DMS153 (cell line): ENCODE measurements around the gene ATP5ME.
"Not testable (repeated sequence)": the region's sequence is repeated elsewhere in the genome, so short reads cannot be mapped to it uniquely, and the experiment has no call there.

Experiments
- DNase-seq: peaks from one replicate; lab custom pipeline; 2025; lab: John Stamatoyannopoulos, UW

The ATP5ME gene

DNA sequence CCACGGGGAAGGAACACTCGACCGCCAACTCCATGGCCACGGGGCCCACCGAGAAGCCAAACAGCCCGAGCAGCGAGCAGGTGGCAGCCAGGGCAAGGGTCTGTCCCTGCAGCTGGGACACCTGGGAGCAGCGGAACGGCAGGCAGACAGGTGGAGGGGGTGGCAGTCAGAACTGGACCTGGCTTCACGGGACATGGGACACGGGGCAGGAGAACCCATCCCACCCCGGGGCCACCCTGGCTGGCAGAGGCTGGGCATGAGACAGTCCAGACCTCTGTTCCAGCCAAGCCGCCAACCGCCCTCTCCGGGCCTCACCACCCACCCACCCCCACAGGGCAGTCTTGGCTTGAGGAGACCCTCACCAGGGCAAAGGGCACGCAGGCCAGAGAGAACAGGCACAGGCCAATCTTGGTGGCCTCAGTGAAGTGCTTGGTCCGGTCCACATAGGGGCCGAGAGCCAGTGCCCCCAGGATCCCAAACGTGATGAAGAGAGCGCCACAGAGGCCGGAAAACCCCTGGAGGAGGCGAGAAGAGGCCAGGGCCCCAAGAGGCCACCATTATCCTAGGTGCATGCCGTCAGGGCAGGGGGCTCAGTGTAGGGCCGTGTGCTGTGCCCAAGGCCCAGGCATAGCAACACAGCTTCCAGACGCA is 9.3 kb upstream of the ATP5ME start:
- DNase-seq: no peak

DNA sequence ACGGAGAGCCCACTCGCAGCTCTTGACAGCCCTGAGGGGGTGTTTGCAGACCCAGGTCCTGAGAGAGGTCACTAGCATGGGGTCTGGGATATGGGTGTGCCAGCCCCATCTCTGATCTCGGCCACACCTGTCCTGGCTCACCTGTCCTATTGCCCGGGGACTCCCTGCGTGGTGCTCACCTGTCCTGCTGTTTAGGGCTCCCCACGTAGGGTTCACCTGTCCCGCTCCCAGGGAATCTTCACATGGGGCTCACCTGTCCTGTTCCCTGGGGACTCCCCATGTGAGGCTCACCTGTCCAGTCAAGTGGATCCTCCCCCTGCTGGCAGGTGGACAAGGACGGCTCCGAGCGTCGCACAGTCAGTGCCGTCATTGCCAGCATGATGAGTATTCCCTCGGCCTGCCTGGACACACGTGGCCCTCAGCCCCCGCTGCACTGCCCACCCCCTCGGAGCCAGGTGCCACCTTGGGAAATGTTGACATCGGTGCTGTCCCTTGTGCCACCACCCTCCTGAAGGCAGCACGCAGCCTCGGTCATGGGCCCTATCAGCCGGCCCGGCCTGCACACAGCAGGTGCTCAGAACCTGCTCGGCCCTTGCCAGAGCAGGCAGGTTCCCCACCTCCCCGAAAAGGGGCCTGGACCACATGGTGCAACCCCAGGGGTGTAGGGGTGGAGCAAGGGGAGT is 8.6 kb upstream of the ATP5ME start:
- DNase-seq: peak; percentile 45

DNA sequence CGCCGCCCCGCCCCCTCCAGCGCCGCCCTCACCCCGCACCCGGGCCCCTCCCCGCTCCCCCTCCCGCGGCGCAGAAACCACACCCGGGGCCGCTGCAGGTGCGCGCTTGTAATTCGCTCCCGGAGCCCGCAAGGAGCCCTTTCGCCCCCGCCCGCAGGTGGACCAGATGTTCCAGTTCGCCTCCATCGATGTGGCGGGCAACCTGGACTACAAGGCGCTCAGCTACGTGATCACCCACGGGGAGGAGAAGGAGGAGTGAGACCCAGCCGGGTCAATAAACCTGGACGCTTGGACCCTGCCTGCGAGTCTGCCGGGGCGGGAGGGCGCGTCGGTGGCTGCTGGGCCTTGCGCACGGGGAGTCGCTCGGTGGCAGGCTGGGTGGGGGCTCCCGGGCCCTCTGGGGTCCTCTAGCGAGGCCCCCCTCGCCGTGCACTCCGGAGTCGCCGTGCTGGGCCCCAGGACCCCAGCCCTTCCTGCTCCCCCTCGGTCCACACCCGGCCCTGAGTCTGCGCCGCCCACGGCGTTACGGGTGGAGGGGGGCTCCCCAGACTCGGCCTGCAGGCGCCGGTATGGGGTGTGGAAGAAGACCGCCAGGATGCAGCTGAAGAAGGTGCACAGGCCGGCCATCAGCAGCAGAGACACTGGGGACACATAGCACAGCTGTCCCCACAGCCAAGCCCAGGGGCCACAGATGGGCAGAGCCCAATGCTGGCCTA is 7.8 kb upstream of the ATP5ME start:
- no peak for DNase-seq

DNA sequence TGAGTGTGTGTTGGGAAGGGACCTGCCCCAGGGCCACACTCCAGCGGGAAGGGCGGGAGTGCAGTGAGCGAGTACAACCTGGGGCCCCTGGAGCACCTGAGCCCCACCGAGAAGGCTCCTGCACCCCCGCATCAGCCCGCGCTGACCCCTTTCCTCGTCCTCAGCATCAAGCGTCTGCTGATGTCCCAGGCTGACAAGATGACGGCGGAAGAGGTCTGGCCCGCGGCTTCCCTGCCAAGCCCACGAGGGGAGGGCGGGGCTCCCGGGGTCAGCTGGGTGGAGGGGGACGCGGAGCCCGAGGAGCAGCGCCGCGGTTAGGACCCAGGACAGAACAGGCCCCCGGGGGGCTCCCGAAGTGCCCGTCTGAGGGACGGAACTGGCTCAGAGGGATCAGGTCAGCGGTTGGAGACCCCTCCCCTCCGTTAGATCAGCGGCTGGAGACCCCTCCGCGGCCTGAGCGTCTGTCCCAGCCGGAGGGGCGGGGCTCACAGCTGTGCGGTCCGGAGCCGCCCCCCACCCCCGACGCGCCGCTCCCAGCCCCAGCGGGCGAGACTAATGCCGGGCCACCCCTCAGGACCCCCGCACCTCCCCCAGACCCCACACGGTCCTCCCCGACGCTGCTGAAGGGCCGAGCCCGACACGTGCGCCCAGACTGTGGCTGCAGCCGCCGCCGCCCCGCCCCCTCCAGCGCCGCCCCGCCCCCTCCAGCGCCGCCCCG is 7.0 kb upstream of the ATP5ME start:
- DNase-seq: no peak

DNA sequence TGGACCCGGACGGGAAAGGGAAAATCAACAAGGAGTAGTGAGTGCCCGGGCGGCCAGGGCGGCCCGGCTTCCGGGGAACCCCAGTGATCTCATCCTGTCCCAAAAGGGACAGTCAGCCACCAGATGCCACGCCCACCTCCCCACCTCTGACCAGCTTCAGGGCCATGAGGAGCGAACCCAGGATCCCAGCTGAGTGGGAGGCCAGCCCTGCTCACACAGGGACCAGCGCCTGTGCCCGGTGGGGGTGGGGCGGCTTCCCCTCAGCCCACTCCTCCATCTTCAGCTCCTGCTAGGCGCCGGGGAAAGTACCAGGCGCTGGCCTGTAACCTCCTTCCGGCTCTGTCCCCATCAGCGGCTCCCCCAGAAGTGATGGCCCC is 6.5 kb upstream of the ATP5ME start:
- DNase-seq: no peak

DNA sequence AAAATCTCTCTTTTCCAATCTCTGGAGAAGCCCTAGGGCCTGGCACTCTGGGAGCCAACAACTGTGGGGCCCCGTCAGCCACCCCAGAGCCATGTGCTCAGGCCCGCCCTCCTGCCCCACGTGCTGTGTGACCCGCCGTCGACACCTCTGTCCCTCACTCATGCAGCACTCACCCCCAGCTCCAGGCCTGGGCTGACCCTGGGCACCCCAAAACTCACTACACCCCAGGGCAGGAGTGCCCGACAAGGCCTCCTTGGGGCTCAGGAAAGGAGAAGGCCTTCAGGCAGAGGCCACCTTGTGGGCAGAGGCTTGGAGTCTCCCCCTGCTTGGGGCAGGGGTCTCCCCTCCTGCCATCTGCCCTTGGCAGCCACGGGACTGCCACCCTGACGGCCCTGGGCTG is 6.0 kb upstream of the ATP5ME start:
- DNase-seq: no peak

DNA sequence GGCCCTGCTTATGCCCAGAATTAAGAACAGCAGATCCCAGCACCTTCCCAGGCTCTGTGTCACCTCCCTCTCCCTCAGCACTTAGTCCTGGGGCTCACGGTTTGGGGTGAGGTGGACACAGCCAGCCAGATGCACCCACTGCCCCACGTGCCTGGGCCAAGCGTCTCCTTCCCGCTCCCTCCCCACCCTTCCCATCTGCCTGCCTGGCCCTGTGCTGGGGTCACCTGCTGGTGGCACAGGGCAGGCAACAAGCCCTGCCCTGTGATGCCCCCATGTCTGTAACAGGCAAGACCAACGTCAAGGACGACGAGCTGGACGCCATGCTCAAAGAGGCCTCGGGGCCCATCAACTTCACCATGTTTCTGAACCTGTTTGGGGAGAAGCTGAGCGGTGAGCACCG is 5.6 kb upstream of the ATP5ME start:
- DNase-seq: no peak

DNA sequence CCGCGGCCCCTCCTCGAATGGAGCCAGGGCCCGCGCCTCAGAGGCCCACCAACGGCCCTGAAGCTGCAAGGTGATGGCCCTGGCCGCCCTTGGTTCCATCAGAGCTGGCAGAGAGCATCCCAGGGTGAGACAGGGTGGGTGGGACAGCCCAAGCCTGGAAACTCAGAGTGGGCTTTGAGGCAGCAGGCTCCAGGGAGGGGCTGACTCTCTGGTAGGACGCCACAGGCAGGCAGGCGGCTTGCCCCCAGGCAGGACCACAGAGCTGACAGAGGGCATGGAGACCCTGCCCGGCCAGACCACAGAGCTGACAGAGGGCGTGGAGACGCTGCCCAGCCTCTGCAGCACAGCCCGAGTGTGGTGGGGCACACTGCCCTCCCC is 5.0 kb upstream of the ATP5ME start:
- no peak for DNase-seq

DNA sequence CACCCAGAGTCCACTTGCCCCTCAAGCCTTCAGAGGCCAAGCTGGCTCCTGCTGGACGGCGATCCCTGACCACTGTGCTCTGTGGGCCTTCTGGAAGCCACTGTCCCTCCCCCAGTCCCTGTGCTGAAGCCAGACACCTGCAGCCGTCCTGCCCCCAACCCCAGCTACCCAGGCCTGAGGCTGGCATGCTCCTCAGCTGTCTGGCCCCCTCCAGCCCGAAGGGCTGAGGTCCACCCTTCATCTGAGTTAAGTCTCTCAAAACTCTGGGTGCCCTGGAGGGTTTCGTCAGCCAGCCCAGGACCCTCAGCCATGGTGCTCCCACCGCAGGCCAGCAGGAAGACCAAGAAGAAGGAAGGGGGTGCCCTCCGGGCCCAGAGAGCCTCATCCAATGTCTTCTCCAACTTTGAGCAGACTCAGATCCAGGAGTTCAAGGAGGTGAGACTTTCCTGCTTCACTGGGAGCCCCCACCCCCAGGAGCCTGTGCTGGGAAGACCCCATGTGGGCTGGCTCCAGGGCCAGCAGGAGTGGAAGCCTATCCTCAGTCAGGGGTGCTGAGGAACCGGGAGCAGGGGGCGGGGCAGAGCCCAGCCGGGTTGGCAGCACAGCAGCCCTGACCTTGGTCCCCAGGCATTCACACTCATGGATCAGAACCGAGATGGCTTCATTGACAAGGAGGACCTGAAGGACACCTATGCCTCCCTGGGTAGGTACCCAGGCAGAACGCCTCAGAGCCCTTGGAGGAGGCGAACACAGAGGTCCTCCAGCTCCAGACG is 4.4 kb upstream of the ATP5ME start:
- no peak for DNase-seq

DNA sequence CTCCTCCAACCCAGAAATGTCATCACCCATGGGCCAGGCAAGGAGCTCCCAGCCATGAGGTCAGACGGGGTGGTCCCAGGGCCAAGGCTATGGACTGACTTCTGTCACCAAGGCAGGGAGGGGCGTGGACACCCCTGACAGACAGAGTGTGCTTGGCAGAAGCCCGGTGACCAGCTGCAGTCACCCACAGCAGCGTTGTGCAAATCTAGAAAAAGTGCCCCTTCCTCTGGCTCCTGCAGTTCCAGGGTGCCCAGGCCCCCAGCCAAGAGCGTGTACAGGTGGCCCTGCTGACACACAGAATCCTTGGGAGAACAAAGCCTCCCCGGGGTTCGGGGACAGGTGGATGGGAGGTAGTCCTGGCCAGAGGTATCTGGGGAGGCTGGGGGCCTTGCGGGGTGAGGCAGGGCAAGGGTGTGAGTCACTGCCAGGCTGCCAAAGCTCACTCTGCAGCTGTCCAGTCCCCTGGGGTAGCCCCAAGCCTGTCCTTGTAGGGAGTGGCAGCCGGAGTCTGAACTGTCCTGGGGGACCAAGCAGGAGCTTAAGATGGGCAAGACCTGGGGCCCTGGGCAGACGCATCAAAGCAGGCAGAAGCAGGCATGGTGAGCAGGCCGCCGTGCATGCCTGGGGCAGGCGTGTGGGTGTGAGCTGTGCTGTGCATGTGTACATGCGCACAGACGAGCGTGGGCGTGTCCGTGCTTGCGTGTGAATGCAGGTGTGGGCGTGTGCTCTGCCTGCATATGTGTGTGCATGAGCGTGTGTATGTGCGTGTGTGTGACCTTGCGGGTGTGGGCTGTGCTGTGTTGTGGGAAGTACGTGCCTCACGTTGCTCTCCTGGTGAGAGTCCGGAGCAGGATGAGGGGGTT is 3.6 kb upstream of the ATP5ME start:
- DNase-seq: no peak

DNA sequence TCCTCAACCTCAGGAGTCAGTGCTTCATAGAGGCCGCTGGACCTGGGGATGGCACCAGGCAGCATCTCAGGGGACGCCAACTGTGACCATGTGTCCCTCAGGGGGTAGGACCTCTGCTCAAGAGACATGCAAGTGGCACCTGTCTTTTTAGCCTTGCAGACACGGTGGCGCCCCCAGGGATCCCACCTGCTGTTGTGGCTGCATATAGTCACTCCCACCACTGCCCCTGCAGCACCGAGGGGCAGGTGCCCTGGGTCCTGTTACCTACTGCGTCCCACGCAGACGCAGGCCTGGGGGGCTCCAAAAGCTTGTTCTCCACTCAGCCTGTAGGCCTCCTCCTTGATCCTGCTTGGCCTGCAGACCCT is 2.8 kb upstream of the ATP5ME start:
- no peak for DNase-seq

DNA sequence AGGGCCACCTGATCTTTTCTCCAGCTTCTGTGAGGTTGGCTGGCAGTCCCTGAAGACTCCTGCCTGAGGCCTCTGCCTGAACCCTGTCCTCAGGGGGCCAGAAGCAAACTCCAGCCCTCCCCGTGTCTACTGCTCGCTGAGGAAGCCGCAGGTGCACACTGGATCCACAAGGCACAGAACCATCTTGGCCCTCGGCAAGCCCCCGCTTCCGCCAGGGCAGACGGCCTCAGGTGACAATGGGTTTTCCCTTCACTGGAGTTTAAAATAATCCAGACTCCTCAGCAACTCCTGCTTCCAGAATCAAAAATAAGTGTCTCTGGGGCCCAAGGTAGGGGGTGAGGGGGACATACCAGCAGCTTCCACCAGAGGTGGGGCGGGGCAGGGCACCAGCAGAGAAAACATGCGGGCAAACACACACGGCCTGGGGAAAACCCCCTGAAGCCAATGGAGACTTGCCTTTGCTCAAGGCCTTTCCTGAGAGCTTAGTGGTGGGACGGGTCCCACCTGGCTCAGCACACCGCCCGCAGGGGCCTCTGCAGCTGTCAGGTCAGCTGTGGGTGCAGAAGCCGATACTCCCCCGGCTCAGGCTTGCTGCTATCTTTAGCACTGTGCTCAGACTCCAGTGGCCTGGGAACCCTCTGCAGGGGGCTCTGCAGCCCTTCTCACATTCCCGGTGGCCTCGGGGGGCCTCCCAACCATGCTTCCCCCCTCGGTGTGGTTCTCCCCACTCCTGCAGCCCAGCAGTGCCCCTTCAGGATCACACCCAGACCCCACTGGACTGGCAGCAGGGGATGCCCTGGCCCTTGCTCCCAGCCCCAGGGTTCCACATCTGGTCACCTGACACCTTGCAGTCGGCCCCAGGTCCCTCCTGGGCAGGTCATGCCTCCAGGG is 2.1 kb upstream of the ATP5ME start:
- no peak for DNase-seq

DNA sequence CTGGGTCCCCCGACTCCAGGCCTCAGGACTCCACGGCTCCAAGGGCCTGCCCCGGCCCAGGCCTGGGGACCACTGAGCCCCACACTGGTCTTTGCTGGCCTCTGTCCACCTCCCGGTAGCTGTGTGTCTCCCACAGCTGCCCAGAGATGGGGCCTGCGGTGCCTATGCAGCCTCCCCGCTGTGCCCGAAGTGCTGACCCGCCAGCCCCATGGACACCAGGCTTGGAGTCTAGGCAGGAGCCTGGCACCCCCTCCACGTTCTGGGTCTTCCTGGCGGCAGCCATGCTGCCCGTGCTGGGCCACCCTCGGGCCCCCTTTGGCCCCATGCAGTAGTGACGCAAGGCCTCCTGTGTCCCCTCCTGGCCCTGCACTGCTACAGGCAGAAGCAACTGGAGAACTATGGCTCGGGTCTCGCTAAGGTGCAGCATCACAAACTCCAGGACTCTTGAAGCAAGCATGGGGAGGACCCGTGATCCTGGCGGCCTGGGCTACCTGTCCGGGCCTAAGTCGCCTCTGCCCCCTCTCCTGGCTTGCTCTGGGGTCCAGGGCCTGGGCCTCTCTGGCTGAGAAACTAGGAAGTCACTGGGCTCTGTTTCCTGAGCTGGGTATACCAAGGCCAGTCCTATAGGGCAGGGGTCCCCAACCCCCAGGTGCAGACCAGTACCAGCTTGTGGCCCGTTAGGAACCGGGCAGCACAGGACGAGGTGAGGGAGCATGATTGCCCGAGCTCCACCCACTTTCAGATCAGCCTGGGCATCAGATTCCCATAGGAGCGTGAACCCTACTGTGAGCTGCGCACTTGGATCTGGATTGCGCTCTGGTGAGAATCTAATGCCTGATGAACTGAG is 1.2 kb upstream of the ATP5ME start:
- DNase-seq: no peak

DNA sequence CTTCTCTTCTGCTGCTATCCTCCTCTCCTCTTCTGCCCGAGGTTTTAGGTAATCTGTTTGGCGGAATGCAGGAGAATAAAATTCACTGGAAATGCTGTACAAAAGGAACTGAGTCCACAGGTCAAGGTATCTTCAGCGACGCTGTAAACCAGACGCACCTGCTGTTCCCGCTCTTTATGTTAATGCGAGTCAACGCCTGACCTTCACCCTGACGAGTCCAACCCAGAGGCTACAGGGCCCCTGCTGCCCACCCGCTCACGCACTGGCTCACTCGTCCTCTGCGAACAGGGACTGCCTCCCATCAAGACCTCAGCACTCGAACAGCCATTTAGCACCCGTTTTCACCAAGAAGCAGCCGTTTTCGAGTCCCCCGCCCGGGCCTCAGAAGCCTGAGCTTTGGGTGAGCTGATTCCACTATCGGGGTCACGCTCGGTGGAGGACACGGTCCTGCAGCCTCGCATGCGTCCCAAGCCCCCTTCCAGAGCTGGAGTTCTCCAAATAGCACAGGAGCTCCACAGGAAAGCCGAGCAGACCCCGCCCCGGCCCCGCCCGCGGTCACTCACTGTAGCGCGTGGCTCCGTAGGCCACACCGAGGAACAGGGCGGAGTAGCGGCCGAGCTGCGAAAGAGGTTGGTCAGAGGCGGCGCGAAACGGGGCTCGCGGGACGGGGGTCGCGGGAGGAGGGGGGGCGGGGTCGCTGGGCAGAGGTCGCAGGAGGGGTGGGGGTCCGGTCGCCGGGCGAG is 556 bp downstream of the ATP5ME start:
- no peak for DNase-seq

DNA sequence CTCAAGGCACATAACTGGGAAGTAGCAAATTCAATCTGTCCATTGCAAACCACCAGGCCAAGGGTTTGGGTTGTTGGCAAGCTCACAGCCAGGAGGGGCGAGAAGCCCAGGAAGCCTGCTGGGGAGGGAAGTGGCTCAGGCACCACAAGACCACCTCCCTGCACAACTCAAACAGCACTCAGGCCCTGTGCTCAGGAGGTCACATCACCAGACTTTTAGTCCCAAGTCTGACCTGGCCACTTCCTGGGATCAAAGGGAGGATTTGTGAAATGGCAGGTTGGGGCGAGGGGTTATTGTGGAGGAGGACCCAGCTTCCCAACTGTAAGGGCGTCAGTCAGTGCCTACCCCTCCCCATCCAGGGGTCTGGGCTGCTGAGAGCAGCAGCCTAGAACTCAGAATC is 2.3 kb downstream of the ATP5ME start:
- no peak for DNase-seq

DNA sequence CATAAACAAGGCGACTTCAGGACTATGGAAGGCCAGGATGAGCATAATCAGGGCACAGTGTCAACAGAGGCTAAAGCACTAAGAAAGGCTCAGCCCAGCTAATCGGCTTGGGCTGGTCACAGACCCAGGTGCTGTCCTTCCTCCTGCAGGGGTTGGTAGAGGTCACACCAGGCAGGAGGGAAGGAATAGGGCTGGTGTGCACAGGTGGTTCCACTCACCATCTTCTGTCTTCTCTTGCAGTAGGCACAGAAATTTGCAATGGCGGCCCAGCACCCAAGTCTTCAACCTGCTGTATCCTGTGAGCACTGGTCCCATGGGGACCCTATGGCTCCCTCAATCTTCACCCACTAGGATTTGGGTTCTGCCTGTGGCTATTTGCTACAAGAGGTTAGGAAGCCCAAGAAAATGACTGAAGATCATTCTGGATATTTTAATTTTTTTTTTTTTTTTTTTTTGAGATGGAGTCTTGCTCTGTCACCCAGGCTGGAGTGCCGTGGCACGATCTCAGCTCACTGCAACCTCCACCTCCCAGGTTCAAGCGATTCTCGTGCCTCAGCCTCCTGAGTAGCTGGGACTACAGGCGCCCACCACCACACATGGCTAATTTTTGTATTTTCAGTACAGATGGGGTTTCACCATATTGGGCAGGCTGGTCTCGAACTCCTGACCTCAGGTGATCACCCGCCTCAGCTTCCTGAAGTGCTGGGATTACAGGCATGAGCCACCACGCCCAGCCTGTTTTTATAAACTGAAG is 4.1 kb downstream of the ATP5ME start:
- DNase-seq: not testable (repeated sequence)

DNA sequence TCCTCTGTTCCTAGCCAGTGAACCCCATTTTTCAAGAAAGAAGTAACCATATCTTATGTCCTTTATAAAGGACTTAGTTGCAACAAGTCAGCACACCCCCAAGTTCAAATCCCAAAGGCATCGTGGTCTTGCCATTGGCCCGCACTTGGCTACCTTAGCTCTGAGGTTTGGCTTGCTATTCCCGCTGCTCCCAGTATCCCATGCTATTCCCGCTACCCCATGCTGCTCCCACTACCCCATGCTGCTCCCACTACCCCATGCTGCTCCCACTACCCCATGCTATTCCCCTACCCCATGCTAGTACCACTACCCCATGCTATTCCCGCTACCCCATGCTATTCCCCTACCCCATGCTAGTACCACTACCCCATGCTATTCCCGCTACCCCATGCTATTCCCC is 5.9 kb downstream of the ATP5ME start:
- DNase-seq: not testable (repeated sequence)

DNA sequence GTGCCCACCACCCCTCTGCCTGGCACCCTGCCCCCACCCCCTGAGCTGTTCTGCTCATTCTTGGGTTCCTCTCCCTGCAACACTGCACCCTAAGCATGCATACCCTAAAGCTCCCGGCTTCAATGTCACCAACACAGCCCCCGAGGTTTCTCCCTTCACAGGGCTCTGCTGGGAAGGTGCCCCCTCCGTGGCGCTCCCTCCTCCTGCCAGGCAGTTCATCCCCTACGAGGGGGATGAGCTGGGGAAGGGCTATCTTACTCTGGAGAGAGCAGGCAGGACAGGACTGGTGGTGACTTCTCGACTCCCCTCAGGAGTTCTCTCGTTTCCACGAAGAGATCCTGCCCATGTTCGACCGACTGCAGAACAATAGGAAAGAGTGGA is 6.5 kb downstream of the ATP5ME start:
- no peak for DNase-seq
